HEK293 (cell line): ENCODE data around the gene SMIM30.
"Not testable (repeated sequence)": the region's sequence is repeated elsewhere in the genome, so short reads cannot be mapped to it uniquely, and the experiment has no call there.

Experiments
- CTCF ChIA-PET: fragments of 350-600 bp; formaldehyde crosslinking; extraction: SDS; loops from one replicate; lab custom pipeline; 2021; ENCODE audit warnings: antibody characterized with exemption; lab: Yijun Ruan, JAX
- POLR2A ChIA-PET: fragments of 300-600 bp; formaldehyde crosslinking; extraction: SDS; loops from one replicate; lab custom pipeline; 2020; ENCODE audit warnings: antibody characterized with exemption, inconsistent platforms; lab: Yijun Ruan, JAX
- H3K27ac ChIP-seq: fragments of 200-500 bp; sonication (Bioruptor generic); 2 replicates; pipeline ENCODE4 v1.5.1; 2014; ENCODE audit warnings: low read depth, low read length, control low read depth, inconsistent platforms; ENCODE audit errors: extremely low read depth
- H3K36me3 ChIP-seq, 2 experiments: fragments of 200-500 bp in 1 of 2; sonication (Bioruptor generic) in 1 of 2; 1 replicate in 1 of 2; 2 replicates in 1 of 2; pipeline ENCODE4 v1.5.1; 2014 to 2017; ENCODE audit warnings: inconsistent platforms in 2 of 2, low read length in 2 of 2; ENCODE audit not compliant: control insufficient read depth in 2 of 2, insufficient read depth in 1 of 2
- H3K4me1 ChIP-seq: fragments of 200-500 bp; sonication (Bioruptor generic); 2 replicates; pipeline ENCODE4 v1.5.1; 2014; ENCODE audit warnings: mild to moderate bottlenecking, low read length, inconsistent platforms; ENCODE audit not compliant: control insufficient read depth, insufficient read depth
- H3K4me3 ChIP-seq: 2 replicates; pipeline ENCODE4 v1.5.1; 2011; ENCODE audit warnings: low read depth, mild to moderate bottlenecking, control low read depth, low read length, moderate library complexity
- H3K9me3 ChIP-seq: fragments of 200-500 bp; sonication (Bioruptor generic); 2 replicates; pipeline ENCODE4 v1.5.1; 2014; ENCODE audit warnings: low read depth, low read length, inconsistent platforms; ENCODE audit not compliant: control insufficient read depth, insufficient read depth
- KLF9 ChIP-seq: fragments of 450-650 bp; formaldehyde crosslinking; IDR thresholded peaks from 2 replicates; pipeline ENCODE4 v1.5.1; 2016; ENCODE audit warnings: missing biosample characterization, missing genetic modification characterization, low read depth
- PBX3 ChIP-seq: sonication (generic); formaldehyde crosslinking; IDR thresholded peaks from 2 replicates; pipeline ENCODE4 v1.8.1; 2022; ENCODE audit warnings: mild to moderate bottlenecking, moderate library complexity, missing genetic modification reagents
- SCRT1 ChIP-seq: fragments of 450-650 bp; formaldehyde crosslinking; IDR thresholded peaks from 2 replicates; pipeline ENCODE4 v1.5.1; 2016; ENCODE audit warnings: missing biosample characterization, missing genetic modification characterization, borderline replicate concordance
- ZBTB6 ChIP-seq: fragments of 450-650 bp; formaldehyde crosslinking; IDR thresholded peaks from 2 replicates; pipeline ENCODE4 v1.5.1; 2017; ENCODE audit warnings: missing biosample characterization, missing genetic modification characterization
- ZFHX2 ChIP-seq: fragments of 450-650 bp; formaldehyde crosslinking; conservative IDR thresholded peaks from 2 replicates; pipeline ENCODE4 v1.5.1; 2016; ENCODE audit warnings: missing biosample characterization, missing genetic modification characterization
- ZFP3 ChIP-seq: fragments of 450-650 bp; formaldehyde crosslinking; IDR thresholded peaks from 2 replicates; pipeline ENCODE4 v1.5.1; 2016; ENCODE audit warnings: low read depth, missing biosample characterization, missing genetic modification characterization
- ZFP41 ChIP-seq: fragments of 450-650 bp; formaldehyde crosslinking; IDR thresholded peaks from 2 replicates; pipeline ENCODE4 v1.5.1; 2016; ENCODE audit warnings: missing biosample characterization, missing genetic modification characterization, borderline replicate concordance
- ZNF146 ChIP-seq: fragments of 450-650 bp; formaldehyde crosslinking; IDR thresholded peaks from 2 replicates; pipeline ENCODE4 v1.5.1; 2016; ENCODE audit warnings: missing biosample characterization, missing genetic modification characterization
- ZNF155 ChIP-seq: fragments of 450-650 bp; formaldehyde crosslinking; IDR thresholded peaks from 2 replicates; pipeline ENCODE4 v1.5.1; 2016; ENCODE audit warnings: missing biosample characterization, missing genetic modification characterization
- ZNF23 ChIP-seq: fragments of 450-650 bp; formaldehyde crosslinking; IDR thresholded peaks from 2 replicates; pipeline ENCODE4 v1.5.1; 2016; ENCODE audit warnings: missing biosample characterization, missing genetic modification characterization, borderline replicate concordance
- ZNF24 ChIP-seq: fragments of 450-650 bp; formaldehyde crosslinking; IDR thresholded peaks from 2 replicates; pipeline ENCODE4 v1.5.1; 2016; ENCODE audit warnings: missing biosample characterization, missing genetic modification characterization
- ZNF280D ChIP-seq: fragments of 450-650 bp; formaldehyde crosslinking; IDR thresholded peaks from 2 replicates; pipeline ENCODE4 v1.5.1; 2016; ENCODE audit warnings: missing biosample characterization, missing genetic modification characterization
- ZNF354C ChIP-seq: fragments of 450-650 bp; formaldehyde crosslinking; IDR thresholded peaks from 2 replicates; pipeline ENCODE4 v1.5.1; 2016; ENCODE audit warnings: missing biosample characterization, missing genetic modification characterization, low read depth, borderline replicate concordance
- ZNF394 ChIP-seq: fragments of 450-650 bp; formaldehyde crosslinking; IDR thresholded peaks from 2 replicates; pipeline ENCODE4 v1.5.1; 2016; ENCODE audit warnings: missing biosample characterization, missing genetic modification characterization, mild to moderate bottlenecking, moderate library complexity, borderline replicate concordance
- ZNF416 ChIP-seq: fragments of 450-650 bp; formaldehyde crosslinking; IDR thresholded peaks from 2 replicates; pipeline ENCODE4 v1.5.1; 2016; ENCODE audit warnings: missing biosample characterization, missing genetic modification characterization
- ZNF449 ChIP-seq: fragments of 450-650 bp; formaldehyde crosslinking; IDR thresholded peaks from 2 replicates; pipeline ENCODE4 v1.5.1; 2017; ENCODE audit warnings: missing biosample characterization, mild to moderate bottlenecking, missing genetic modification characterization, moderate library complexity
- ZNF571 ChIP-seq: fragments of 450-650 bp; formaldehyde crosslinking; IDR thresholded peaks from 2 replicates; pipeline ENCODE4 v1.5.0; 2017; ENCODE audit warnings: missing biosample characterization, missing genetic modification characterization
- ZNF664 ChIP-seq: fragments of 450-650 bp; formaldehyde crosslinking; IDR thresholded peaks from 2 replicates; pipeline ENCODE4 v1.5.1; 2016; ENCODE audit warnings: missing biosample characterization, missing genetic modification characterization
- ZSCAN18 ChIP-seq: fragments of 450-650 bp; formaldehyde crosslinking; IDR thresholded peaks from 2 replicates; pipeline ENCODE4 v1.5.1; 2016; ENCODE audit warnings: missing biosample characterization, missing genetic modification characterization
- TF ChIP-seq, protein P1 (sequence below): fragments of 450-650 bp; formaldehyde crosslinking; IDR thresholded peaks from 2 replicates; pipeline ENCODE4 v1.5.1; 2016; ENCODE audit warnings: missing biosample characterization, missing genetic modification characterization
- TF ChIP-seq, protein P2 (sequence below): fragments of 450-650 bp; formaldehyde crosslinking; IDR thresholded peaks from 2 replicates; pipeline ENCODE4 v1.5.1; 2017; ENCODE audit warnings: missing biosample characterization, missing genetic modification characterization

The SMIM30 gene

DNA sequence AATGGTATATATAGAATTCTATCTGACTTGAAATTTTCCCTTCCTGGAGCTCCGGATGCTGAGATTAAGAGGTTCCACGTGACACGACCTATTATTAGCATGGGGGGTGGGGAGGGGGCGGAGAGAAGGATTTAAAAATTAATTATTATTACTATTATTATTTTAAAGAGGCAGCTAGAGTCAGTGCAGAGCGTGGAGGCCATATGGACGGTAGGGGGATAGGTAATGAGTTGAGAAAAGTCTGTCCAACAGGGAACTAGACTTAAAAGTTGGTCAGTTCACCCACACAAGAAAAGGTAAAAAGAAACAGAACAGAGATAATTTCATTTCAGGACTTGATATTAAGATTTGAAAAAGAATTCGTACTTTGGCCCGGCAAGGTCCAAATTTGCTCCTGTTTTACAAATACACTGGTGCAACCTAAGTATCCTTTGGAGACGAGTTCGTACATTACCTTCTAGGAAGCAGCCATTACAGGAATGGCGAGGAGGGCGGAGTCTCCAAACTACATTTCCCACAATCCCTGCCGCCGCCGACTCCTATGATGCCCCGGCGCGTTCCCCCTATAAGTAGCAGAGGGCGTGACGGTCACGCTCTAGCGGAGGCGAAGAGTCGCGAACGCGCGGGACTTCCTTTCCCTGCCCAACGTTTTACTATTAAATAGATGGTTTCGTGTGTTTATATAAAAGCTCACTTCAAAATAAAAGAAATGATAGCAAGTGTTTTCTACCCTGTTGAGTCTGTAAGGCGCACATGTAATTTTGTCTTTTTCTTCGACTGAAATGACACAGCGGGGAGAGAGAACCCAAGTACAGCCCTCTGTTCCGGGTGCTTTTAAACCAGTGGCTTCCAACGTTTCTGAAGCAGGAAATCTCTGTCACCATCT, at the start of gene SMIM30 (continued):
- TF ChIP-seq ZBTB6 (no peak), ZSCAN18 (tag by site-specific recombination) (no peak), ZFP3 (tag by site-specific recombination) (0 out of 2 replicates have a peak, but pooled peaks have one; percentile 43), ZNF571 (no peak), ZNF416 (no peak), ZNF155 (tag by site-specific recombination) (no peak), KLF9 (tag by site-specific recombination) (peak; percentile 88)

DNA sequence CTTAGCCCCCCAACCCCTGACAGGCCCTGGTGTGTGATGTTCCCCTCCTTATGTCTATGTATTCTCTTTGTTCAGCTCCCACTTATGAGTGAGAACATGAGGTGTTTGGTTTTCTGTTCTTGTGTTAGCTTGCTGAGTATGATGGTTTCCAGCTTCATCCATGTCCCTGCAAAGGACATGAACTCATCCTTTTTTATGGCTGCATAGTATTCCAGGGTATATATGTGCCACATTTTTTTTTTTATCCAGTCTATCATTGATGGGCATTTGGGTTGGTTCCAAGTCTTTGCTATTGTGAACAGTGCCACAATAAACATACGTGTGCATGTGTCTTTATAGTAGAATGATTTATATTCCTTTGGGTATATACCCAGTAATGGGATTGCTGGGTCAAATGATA, 47.8 kb upstream of the SMIM30 start:
- POLR2A ChIA-PET, H3K4me3 ChIP-seq, CTCF ChIA-PET, H3K27ac ChIP-seq, H3K36me3 ChIP-seq, H3K9me3 ChIP-seq, H3K4me1 ChIP-seq: not testable (repeated sequence)
- peak; percentile 81 for TF ChIP-seq ZNF146 (tag by site-specific recombination)
- 0 out of 2 replicates have a peak, but pooled peaks have one; percentile 45 for TF ChIP-seq ZNF280D (tag by site-specific recombination)
- TF ChIP-seq, protein P1, sequence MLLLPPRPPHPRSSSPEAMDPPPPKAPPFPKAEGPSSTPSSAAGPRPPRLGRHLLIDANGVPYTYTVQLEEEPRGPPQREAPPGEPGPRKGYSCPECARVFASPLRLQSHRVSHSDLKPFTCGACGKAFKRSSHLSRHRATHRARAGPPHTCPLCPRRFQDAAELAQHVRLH (tag by site-specific recombination): 0 out of 2 replicates have a peak, but pooled peaks have one; percentile 48

DNA sequence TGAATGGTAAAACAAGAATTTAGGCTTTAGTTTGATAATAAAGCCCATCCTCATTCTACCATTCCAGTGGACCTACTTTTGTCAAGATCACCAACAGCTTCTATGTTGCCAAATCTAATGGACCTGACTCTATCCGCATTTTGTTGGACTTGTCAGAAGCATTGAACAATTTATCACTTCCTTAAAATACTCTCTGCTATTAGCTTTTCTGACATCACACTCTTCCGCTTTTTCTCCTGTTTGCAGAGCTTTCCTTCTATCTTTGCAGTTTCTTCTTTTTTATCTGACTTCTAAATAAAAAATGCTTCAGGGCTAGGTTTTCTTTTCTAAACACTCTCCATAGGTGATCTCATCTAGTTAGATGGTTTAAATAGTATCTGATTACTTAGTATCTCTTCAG, 42.7 kb upstream of the SMIM30 start:
- no peaks in the 10 kb centered on the region for H3K36me3 ChIP-seq
- H3K9me3 ChIP-seq: no peaks in the 10 kb centered on the region
- no peaks in the 10 kb centered on the region for H3K4me1 ChIP-seq
- no peak overlapping the region for H3K27ac ChIP-seq
- H3K4me3 ChIP-seq: no peak overlapping the region
- ChIA-PET POLR2A (no interaction called here), CTCF (interaction anchor here (0.6 to 6.2 kb wide), 12 partner anchors 9 to 550 kb away, joined by 3 to 85 read pairs (median 4); no protein-coding TSS in a partner anchor)
- TF ChIP-seq ZNF449 (tag by site-specific recombination) (no peak), ZNF23 (no peak), ZNF24 (tag by site-specific recombination) (no peak), PBX3 (CRISPR knock-in tag) (no peak), ZFP41 (no peak), ZFHX2 (tag by site-specific recombination) (no peak), ZNF394 (tag by site-specific recombination) (no peak), SCRT1 (tag by site-specific recombination) (no peak), ZNF664 (tag by site-specific recombination) (no peak), ZNF354C (tag by site-specific recombination) (no peak), ZFP3 (tag by site-specific recombination) (no peak)
- TF ChIP-seq, protein P2, sequence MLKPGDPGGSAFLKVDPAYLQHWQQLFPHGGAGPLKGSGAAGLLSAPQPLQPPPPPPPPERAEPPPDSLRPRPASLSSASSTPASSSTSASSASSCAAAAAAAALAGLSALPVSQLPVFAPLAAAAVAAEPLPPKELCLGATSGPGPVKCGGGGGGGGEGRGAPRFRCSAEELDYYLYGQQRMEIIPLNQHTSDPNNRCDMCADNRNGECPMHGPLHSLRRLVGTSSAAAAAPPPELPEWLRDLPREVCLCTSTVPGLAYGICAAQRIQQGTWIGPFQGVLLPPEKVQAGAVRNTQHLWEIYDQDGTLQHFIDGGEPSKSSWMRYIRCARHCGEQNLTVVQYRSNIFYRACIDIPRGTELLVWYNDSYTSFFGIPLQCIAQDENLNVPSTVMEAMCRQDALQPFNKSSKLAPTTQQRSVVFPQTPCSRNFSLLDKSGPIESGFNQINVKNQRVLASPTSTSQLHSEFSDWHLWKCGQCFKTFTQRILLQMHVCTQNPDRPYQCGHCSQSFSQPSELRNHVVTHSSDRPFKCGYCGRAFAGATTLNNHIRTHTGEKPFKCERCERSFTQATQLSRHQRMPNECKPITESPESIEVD (tag by site-specific recombination): no peak
